Stimulated activated CD8-positive, alpha-beta memory T cell treated with anti-CD3 and anti-CD28 coated beads, Interleukin-4, amount 100 ng/mL, for 4 hours (primary cell): ENCODE data around the gene ATXN10.

Experiments used
- DNase-seq, 2 donors: peaks; one replicate each; pipeline ENCODE4 v3.0.0-alpha.2; 2020; ENCODE audit warnings: low read depth in 2 of 2, low spot score in 1 of 2

Gene ATXN10

DNA sequence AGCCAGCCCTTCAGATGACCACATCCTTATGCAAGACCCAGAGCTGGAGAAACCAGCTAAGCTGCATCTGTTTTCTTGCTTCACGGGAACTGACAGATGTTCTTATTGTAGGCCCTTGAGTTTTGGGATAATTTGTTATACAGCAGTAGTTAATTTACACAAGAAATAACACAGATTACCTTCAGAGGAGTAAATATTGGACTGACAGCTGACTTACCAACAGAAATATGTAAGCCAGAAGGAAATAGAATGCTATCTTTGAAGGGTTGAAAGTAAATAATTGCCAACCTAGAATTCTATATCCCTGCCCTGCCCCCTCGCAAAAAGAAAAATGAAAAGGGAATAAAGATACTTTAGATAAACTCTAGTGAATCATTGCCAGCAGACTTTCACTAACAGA, 181.2 kb downstream of the ATXN10 start:
- no peak for DNase-seq

DNA sequence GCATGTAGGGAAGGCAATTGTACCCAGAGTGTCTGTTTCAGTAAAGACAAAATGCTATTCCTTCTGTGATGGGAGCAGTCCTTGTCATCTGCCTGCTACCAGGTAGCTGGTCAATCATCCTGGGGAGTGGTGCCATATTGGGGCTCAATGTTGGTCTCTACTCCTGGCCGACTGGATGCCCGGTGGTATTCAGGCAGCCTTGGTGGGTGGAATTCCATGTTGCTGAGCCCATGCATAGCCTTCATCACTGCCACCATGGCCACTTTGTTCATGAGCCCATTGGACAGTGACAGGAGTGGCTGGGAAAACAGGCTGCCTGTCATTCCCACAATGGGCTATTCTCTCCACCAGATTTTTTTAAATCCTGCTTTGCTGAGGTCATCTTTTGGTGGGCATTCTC, 184.3 kb downstream of the ATXN10 start:
- no peak for DNase-seq

DNA sequence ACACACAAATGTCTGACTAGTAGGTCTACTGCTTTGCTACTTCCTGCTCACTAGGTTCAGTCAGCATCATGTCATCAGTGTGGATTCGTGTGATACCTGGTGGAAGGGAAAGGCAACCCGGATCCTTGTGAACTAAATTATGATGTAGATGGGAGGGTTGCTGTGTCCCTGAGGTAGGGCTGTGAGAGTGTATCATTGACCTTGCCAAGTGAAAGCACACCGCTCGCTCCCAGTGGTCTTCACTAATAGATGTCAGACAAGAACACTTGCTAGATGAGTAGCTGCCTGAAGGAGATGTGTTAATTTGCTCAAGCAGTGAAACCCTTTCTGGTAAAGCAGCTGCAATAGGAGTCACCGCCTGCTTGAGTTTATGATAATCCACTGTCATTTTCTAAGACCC, 185.9 kb downstream of the ATXN10 start:
- DNase-seq: no peak

DNA sequence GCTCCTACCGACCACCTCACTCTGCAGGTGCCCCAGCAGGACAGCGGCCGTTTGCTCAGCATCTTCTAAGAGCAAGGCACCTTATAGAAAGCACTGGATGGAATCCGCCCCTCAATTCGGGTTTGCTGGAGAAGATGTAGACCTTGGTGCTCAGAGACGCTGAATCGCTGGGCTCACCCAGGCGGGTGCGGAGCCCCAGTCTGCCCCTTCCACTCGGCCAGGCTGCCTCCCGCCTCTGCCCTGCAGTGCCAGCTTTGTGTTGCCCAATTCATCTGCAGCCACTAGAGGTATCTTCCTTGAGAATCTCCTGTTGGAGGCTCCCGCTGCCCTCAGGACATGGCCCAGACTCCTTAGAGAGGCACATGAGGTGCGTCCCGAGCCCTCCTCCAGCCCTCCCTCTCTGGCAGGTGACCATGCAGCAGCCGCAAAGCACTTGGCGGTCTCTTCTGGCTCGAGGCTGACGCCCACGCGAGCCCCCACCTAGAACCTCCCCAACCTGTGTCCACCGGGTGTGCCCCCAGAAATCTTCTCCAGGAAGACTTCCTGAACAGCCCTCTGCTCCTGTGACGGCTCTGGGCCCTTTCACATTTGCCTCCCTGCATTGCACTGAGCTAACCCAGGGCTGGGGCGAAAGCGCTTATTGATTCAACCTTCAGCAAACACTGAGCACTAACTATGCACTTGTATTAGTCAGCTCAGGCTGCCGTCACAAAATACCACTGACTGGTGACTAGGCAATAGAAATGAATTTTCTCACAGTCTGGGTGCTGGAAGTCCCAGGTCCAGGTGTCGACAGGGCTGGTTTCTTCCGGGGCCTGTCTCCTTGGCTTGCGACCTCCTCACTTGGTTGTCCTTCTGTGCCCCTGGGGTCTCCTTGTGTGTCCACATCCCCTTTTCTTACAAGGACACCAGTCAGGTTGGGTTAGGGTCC, 187.9 kb downstream of the ATXN10 start:
- DNase-seq: no peak

DNA sequence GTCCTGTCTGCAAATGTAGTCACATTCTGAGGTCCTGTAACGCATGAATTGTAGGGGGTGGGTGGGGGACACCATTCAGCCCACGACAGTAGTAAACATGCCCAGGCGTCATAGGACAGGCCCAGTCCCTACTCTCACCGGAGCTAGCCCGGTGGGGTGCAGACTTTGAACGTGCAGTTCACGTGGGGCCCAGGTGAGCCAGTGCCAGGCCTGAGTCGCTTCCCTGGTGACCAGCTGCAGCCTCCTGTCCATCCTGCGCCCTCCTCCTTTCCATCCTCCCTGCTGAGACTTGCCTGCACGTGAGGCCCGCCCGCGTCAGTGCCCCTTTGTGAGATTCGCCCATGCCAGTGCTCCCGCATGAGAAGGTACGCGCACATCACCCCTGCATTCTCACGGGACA, 188.6 kb downstream of the ATXN10 start:
- no peak for DNase-seq

DNA sequence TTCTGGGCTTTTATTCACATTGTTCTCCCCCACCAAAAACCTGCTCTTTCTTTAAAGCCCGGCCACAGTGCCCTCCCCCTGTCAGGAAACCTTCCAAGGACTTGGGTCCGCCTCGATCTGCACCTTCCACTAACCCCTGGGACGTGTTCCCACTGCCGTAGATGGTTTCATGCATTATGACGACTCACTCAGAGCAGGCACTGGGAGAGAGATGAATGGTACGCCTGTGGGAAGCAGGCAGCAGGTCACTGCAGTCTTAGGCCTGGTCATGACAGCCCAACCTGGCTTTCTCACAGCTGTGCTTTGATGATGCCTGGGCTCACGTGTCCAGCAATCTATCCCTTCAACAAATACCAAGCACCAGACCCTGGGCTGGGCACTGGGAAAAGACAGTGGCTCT, 189.6 kb downstream of the ATXN10 start:
- no peak for DNase-seq

DNA sequence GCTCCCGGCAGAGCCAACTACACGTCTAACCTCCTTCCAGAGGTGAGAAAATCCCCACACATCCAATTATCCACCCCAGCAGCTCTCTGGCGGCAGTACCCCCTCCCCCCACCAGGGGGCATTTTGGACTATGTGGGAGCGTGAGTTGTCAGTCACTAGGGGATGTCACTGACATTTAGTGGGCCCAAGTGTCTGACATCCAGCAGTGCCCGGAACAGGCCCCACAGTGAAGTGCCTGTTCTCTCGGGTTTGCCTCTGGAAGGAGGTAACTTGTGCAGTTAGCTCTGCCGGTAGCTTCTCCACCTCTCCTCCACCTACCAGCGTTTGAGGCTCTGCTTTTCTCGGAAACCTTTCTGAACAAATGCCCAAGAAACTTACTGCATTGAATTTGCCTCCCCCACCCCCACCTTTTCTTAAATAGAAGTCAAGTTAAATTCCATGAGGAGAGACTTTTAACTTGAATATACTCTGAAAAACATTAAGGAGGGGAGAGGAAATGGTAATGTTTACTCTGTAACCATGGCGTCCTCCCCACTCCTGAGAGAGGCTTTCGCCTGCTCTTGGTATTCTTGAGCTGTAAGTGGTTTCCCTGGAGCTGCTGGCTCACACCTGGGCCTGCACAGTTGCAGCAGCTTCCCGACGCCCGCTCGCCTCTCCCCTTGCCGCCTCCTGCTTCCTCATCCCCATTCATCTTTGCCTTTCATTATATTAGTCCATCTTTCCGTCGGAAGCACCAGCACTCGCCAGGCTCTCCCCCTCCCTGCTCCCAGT, 192.5 kb downstream of the ATXN10 start:
- DNase-seq: peak; percentile 37 to 64

DNA sequence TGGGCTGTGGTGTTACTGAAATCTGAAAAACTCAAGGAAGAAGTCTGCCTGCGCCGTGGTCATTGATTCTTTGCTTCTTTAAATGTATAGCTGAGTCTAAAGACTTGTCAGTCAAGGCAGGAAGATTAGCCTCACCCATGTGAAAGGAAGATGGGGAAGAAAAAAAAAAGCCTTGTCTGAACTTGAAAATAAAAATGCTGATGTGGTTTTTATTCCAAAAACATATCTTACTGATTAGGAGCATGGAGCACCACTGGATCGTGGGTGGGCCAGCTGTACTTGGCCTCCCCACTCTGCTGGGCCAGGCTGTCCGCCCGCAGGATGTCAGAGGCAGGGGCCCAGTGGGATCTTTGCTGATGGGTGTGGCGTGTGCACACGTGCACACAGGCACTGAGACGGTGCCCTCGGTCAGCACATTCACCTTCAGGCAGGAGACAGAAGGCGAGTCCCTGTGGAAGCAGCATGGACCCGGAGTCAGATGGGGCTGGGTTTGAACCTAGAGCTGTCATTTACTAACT, 193.4 kb downstream of the ATXN10 start:
- DNase-seq: no peak

DNA sequence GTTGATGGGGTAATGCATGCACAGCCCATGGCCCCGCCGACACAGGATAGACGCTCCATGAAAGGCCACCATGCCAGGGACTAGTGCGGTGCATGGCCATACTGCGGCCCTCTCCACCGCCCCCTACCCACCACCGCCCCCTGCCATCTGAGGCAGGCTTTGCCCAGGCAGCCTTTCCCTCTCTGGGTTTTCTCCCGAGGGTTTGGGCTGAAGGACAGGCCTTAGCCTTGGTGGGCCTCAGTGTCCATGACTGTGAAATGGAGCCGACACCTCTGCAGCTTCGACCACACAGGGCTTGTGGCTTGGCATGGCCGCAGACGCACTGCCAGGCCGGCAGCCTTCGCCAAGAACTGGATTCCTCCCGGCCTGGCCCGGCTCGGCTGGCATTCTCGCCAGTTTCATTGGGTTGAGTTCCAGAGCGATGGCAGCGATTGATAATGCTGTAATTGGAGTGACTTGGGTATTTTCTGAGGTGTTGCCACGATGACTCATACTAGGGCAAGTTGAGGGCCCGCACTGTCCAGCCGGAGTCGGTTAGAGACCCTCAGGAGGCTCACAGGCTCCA, 194.0 kb downstream of the ATXN10 start:
- no peak for DNase-seq

DNA sequence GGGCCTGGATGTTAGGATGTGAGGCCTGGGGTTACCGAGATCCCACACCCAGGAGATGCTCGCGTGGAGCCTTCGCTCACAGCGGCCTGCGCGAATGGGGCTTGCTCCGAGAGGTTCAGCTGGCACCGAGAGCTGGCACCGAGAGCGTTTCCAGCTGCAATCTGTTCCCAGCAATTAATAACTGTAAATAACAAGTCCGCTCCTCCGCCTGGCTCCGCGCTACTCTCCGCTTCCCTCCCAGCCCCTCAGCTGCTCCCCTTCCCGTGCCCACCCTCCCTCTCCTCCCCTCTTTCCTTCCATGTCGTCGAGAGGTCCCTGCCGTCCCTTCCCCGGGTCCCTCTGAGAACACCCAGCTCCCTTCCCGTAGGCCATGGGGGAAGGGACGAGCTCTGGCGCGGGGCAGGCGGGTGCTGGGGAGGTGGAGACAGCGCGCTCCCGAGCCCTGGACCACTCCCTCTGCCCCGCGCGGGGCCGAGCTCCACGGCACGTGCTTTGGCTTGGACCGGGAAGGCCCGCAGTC, 194.6 kb downstream of the ATXN10 start:
- DNase-seq: no peak

DNA sequence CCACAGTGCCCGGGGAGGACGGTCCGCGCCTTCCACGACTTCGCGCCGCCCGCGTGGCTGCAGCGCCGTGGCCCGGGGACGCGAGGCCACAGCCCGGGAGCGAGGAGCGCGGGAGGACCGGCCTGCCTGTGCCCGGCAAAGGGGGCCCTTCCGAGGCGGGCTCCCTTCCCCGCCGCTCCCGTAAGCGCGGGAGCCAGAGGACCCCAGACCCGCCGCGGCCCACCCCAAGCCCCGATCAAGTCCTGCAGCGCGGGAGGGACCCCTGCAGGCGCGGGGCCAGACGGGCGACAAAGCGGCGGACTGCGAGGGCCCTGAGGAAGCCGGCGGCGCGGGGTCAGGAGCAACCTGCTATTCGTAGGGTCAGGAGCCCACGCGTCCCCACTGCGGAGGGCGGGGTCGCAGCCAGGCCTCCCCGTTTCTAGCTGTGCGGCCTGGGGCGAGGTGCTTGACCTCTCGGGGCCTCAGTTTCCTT, 195.0 kb downstream of the ATXN10 start:
- no peak for DNase-seq

DNA sequence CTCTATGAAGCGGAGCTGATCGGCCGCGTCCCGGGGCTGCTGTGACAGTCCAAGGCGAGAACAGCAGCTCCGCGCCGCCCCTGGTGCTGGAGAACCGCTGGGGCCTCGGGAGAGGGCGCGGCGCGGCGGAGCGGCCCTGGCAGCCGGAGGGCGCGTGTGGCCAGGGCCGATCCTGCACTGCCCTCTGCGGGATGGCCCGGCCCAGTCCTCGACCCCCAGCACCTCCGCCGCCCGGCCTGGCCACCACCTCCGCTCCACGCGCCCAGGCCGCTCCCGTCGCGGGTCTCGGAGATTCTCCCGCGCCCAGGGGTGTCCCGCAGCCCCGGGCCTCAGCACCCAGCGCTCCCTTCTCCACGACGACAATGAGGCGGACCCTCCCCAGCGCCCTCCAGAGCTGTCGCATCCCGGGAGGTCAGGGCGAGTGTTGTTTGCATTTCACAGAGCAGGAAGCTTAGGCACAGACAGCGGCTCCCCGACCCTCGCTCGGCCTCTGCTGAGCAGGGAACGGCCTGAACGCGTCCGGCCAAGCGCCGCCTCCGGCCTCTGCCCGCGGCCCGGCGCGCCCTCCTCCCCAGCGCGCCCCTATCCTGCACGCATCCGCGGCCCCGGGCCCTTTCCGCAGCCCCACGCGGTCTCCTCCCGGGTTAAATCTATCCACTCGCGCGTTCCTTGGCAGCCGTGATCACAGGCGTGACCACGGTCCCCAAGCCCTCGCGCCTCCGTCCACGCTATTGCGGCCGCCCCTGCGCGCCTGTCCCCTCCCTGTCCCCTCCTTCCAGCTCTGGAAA, 195.7 kb downstream of the ATXN10 start:
- DNase-seq: no peak

DNA sequence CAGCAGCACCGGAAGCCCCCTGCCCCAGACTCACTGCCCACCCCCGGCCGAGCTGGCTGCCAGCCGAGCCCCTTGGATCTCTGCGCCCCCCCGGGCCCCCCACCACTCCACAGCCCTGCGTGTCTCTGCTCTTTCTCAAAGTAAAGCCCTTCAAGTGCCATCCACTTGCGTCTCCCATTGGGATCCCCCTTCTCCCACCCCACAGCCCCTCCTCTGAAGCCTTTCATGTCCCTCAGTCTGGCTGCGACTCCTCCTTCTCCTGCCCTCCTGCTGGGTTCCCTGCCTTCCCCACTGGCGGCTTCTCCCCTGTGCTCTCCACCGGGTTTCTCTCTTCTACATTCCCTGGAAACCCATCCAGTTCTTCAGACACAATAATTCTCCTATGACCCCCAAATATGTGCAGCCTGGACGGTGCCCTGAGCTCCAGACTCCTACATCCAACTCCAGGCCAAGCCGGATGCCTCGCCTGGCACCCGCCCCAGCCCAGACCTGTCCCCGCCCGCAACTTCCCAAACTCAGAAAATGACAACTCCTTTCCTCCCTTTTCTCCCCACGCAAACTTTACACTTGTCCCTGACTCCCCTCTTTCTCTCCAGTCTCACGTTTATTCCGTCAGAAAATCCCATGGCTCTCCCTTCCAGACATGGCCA, 196.4 kb downstream of the ATXN10 start:
- DNase-seq: no peak

DNA sequence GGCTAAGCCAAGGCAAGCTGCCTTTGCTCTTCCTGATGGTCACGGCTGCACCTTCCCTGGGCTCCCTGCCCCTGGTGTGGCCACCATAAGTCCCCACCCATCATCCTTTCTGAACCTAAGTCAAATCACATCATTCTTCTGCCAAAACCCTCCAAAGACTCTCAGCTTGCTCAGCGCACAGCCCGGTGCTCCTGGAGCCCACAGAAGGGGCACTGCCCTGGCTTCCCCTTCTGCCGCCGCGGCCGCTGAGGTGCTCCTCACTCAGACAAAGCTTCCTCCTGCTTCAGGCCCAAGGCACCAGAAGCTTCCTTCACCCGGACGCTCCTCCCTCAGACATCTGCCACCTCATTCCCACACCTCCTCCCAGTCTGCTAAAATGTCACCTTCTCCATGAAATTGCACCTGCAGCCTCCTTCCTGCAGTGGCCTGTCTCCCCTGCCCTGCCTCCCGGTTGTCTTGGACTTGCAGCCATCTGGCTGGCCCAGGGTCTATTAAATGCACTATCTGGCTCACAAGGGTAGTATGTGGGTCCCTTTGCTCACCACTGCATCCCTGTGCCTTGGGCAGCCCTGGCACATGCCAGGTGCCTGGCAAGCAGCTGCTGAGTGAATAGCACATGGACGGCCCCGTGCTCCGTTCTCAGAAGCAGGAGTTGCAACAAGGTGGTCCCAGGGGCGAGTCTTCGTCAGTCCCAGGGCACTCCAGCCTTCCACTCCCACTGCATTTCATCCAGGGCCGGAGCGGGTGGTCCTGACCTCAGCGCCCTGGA, 197.1 kb downstream of the ATXN10 start:
- DNase-seq: no peak

DNA sequence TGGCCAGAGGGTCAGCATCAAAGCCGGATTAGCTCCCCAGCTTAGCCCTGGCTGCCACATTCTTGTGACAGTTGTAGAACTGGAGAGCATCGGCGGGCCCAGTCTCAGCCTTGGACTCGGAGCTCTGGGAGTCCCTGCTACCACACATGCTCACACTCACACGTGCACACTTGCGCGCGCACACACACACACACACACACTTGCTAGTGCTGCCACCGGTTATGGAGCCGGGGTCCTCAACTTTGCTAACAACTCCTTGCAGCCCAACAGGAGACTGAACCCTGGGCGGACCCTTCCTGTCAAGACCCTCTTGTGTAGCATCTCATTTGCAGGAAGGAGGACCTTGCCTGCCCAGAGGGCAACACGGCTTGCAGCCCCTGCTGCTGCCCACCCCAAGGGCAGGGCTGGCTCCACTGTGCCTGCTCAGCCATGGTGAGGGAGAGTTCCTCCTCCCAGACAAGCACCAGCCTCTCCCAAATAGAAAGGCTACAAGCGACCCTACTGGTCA, 197.8 kb downstream of the ATXN10 start:
- no peak for DNase-seq

DNA sequence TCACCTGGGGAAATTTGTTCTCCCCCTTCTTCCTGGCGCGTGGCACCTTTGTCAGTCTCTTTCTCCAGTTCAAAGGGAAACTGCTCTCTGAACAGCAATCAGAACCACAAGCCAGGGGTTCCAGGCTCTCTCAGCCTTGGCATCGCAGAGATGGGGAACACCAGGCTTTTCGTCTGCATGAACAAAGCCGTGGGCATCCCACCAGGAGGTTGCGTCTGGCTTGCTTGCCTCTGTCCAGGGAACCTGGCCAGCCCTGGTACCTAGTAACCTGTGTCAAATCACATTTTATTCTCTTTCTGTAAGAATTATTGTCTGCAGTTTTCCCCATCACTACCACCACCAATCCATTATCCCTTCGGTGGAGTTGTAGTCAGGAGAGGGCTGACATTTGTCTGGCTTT, 198.4 kb downstream of the ATXN10 start:
- no peak for DNase-seq

DNA sequence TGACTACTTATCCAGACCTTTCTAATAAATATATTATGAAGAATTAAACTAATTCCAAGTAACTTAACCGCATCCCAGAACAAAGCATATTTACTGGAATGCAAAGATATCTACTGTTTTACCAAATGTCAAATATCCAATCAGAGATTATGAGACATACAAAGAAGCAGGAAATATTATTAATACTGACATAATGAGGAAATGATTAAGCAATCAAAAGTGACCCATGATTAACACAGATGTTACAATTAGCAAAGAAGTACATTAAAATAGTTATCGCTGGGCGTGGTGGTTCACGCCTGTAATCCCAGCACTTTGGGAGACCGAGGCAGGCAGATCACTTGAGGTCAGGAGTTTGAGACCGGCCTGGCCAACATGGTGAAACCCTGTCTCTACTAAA, 200.1 kb downstream of the ATXN10 start:
- DNase-seq: no peak

DNA sequence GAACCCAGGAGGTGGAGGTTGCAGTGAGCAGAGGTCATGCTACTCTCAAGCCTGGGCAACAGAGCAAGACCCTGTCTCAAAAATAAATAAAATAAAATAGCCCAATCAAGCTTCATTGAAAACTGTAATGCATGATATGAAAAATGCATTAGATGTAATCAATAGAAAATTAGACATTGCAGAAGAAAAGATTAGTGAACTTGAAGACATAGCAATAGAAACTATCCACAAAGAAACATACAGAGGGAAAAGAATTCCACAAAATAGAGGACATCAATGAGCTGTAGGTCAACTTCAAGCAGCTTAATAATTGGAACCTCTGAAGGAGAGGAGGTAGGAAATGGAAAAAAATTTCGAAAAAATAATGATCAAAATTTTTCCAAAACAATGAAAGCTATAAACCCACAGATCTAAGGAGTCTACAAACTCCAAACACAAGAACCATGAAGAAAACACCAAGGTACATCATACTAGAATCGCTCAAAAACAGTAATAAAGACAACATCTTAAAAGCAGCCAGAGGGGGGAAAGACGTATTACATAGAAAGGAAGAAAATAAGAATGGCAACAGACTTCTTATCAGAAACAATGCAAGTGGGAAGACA, 201.1 kb downstream of the ATXN10 start:
- DNase-seq: no peak
